C4-2B (cell line): ENCODE measurements around the gene KCNJ6.
A peak's percentile ranks its signal among the peaks of the same experiment; 100 is the strongest.

Source experiments
- CTCF ChIP-seq: fragments of 450-650 bp; conservative IDR thresholded peaks from 2 replicates; pipeline ENCODE4 v1.5.1; 2017; ENCODE audit warnings: mild to moderate bottlenecking
- ZFX ChIP-seq: fragments of 450-650 bp; IDR thresholded peaks from 2 replicates; pipeline ENCODE4 v1.6.1; 2017

GRCh38 chr21:37909936-37910335 lies 6.3 kb downstream of the KCNJ6 start:
- TF ChIP-seq CTCF (peak; percentile 22; the same call in 1 of the 2 replicates), ZFX (no peak)
